NCI-H82 treated with DMSO at 0.1 percent for 48 hours (cell line): Measurements from ENCODE around the gene PDZRN4.
"Not testable (repeated sequence)": the region's sequence is repeated elsewhere in the genome, so short reads cannot be mapped to it uniquely, and the experiment has no call there.

ENCODE experiments used
- DNase-seq: peaks from one replicate; lab custom pipeline; 2025; ENCODE audit not compliant: unreplicated experiment; lab: John Stamatoyannopoulos, UW

The PDZRN4 gene

DNA sequence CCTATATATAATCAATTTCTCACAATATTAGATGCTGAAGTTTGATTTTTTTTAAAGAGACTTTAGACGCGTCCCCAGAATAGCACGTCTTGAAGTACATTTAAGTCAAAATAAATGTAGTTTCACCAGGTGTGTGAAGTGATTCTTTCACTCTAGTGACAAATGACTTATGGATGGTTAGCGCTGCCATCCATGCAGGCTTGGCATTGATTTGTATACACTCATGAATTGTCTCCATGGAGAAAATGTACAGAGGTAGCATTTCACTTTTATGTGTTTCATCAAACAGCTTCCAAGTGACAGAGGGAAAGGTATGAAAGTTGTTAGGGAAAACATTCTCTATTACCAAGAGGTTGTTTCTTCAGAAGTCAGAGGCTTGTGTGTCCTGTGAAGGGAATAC is 360.8 kb downstream of the PDZRN4 start:
- DNase-seq: no peak

- DNase-seq: peak; percentile 68
These were observed 364.5 kb downstream of the PDZRN4 start for GRCh38 chr12:41552588-41552987.

DNA sequence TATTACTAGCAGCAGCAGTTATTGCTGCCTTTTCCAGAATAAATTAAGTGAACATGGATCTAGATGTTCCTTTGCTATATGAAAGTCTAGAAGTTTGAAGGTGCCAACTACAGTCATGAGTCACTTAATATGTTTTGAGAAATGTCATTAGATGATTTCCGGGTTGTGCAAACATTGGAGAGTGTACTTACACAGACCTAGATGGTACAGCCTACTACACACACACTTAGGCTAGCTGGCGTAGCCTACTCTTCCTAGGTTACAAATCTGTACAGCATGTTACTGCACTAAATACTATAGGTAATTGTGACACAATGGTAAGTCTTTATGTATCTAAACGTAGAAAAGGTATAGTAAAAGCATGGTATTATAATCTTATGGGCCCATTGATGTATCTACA is 368.1 kb downstream of the PDZRN4 start:
- DNase-seq: no peak

DNA sequence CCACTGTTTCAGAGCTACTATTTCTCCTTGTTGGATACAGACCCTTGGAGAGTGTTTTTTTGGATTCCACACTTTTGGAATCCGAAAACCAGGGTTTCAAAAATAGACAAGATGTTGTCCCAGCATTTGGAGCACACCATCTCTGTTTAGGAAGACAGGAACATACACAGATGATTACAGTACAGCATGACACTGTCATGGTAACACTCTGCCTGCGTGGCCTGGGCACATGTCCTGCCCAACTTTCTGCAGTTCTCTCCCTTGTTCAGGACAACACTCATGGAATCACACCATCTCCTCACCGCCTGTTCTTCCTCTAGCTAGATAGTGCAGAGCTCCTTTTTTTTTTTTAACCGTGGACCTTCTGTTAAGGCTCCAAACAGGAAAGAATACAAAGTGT is 369.2 kb downstream of the PDZRN4 start:
- DNase-seq: no peak

- DNase-seq: no peak
These were observed 370.6 kb downstream of the PDZRN4 start for GRCh38 chr12:41558671-41559070.

DNA sequence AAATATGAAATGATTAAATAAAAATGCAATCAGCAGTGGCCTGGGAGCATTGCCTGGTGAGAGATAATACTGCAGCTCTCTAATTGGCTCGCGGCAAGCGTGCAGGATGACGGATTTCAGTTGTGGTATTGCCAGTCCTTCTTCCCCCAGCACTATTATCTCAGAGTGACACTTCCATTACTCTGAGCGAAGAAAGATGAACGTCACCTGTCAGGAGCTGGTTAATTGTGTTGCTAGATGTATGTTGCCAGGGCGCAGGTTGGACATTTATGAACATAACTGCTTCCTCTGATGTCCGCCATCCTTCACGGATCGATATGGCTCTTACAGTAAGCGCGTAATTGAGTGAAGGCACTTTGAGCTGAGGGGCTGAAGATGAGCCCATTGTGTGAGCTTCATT is 374.9 kb downstream of the PDZRN4 start:
- DNase-seq: no peak

GRCh38 chr12:41564816-41565215 is 376.7 kb downstream of the PDZRN4 start:
- no peak for DNase-seq

GRCh38 chr12:41566703-41567102 is 378.6 kb downstream of the PDZRN4 start:
- peak; percentile 78 for DNase-seq

DNA sequence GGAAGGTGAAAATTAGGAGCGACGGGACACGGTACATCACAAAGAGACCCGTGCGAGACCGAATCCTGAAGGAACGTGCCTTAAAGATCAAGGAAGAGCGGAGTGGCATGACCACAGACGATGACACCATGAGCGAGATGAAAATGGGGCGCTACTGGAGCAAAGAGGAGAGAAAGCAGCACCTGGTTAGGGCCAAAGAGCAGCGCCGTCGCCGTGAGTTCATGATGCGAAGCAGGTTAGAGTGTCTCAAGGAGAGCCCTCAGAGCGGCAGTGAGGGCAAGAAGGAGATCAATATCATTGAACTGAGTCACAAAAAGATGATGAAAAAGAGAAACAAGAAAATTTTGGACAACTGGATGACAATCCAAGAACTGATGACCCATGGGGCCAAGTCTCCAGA is 385.3 kb downstream of the PDZRN4 start:
- DNase-seq: no peak

DNA sequence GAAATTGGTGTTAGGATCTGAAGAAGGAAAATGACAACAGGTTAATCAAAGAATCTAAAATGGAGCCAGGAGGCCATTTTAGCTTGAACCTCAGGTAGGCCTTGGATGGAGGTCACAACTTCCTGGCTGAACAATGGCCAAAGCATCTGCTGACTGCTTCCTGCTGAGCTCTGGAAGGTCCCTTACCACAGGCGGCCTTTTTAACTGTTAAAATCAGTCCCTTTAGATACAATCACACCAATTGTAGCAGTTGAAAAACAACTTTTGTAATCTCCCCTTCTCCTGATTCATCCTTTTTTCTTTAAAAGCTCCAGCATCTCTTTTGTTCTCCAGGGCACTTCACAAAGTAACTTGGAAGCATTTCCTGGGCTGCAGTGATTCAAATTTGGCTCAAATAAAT is 388.8 kb downstream of the PDZRN4 start:
- no peak for DNase-seq

GRCh38 chr12:41577995-41578394 is 389.9 kb downstream of the PDZRN4 start:
- no peak for DNase-seq

- DNase-seq: no peak
These were observed 397.7 kb downstream of the PDZRN4 start for GRCh38 chr12:41585784-41586183.

DNA sequence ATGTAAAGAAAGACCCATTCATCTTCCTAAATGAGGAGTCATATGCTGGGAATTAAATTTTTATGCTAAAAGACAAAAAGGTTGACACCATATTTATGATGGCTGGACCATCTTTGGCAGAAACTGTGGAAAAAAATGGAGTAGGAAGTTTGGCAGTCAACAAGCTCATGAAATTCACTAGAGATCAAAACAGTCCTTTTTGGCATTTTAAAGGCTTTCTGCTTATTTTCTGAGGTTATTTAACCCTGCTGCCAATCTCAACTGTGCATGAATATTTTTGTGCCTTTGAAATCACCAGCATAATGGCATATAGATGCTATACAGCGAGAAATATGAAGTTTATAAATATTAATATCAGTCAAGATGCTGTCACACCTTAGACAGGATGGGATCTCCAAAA is 399.5 kb downstream of the PDZRN4 start:
- DNase-seq: no peak

DNA sequence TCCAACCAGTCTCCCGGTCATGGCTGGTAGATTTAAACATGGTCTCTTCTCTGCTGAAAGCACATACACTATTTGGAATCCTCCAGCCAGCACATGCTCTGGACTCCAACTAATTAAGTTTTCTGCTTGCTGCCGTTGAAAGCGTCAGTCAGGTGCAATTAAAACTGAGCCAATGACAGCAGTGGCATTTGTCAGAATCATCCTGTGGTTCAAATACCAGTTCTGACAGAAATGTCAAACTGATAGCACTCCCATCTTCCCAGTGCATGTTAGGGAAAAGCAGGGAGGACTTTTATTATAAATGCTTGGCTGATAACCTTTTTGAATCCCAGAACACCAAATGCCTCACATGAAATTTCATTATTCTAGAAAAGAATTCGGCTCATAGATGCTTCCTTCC is 401.8 kb downstream of the PDZRN4 start:
- no peak for DNase-seq

DNA sequence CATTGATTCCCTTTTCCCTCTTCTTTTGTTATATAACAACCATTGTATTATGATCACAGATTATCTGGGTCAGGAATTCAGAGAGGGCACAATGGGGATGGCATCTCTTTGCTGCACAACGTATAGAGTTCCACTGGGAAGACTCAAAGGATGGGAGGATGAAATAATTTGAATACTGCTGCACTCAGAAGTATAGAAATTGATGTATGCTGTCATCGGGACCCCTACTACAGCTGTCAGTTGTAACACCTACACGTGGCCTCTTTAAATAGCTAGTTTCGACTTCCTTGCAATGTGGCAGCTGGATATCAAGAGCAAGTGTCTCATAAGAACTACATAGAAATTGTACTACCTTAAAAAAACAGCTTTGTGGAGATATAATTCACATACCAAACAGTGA is 408.1 kb downstream of the PDZRN4 start:
- DNase-seq: no peak

DNA sequence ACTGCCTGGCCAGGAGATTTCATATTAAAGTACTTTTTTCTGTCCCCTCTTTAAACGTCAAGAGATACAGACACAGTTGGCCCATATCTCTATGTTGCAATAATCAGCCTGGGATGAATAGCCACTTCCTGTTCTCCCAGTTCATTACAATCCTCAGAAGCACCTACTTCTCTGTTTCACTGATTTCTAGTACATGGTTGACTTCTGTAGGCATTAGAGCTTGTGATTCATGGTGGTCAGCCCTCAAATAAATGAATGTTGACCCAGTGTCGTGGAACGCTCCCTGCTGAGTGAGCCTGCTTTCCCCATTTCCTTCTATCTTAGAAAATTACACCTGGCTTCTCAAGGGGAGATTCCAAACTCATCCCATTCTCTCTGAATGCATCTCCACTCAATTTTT is 416.7 kb downstream of the PDZRN4 start:
- no peak for DNase-seq

GRCh38 chr12:41605545-41606305 is 417.6 kb downstream of the PDZRN4 start:
- no peak for DNase-seq

GRCh38 chr12:41606468-41607445 is 418.6 kb downstream of the PDZRN4 start:
- no peak for DNase-seq

DNA sequence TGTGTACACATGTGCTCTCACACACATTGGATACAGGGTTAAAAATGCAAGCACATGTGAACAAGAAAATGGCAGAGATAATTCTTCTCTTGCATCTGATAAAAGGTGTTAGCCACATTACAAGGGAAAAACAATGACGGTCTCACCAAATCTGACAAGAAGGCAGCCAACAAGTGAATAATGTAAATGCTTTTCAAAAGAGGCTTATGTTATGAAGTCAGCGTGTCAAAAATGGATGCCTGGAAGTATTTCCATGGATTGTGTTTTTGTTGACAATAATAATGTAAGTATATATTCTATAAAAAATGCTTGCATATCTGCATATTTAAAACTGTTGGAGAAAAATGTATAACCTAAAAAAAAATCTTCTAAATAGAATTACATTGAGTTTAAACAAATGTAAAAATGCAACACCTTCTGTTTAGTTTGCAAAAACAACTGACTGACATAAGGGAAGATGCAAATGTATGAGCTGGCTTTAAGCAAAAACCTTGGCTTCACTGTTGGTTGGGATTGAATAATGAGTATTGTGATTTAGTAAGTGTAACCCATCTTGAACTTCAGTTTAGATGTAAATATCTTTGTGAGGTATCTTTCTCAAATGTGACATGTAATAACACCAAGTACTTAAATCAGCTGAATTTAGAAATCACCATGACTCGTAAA is 424.9 kb downstream of the PDZRN4 start:
- DNase-seq: no peak

GRCh38 chr12:41615174-41615573 is 427.1 kb downstream of the PDZRN4 start:
- DNase-seq: not testable (repeated sequence)

- DNase-seq: no peak
These were observed 431.6 kb downstream of the PDZRN4 start for GRCh38 chr12:41619705-41620104.

DNA sequence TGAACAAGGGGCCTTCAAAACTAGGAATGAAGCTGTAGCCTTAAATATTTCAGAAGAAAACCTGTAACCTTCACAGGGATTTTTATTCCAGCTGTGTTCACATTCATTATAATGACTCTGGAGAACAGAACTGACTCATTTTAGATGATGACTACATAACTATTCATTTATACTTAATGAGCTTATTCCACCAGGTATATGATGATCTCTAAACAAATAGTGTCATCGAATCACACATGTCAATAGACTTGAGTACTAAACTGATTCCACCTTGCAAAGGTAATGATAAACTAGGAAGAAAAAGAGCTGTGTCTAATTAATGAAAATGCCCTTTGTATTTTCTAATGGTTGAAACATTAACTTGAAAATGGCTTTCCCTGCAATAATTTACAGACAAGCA is 433.2 kb downstream of the PDZRN4 start:
- no peak for DNase-seq
